A549 treated with Mapracorat at 1 μM for 4 hours (cell line): ENCODE results near the gene ATP5ME. TPM values are rescaled to one million over a fixed set of nuclear protein-coding genes. Genes with fewer than 3 reads are reported as not detected.

ENCODE experiments used
- total RNA-seq: library from RNA; stranded (reverse); fragments of 200-300 nt; extraction: Qiagen RNA extraction; gene quantifications from 5 replicates; pipeline ENCODE4 v1.2.3, GENCODE V29; 2022

ATP5ME gene, protein sequence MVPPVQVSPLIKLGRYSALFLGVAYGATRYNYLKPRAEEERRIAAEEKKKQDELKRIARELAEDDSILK
- total RNA-seq = 366 to 467 TPM (median 379 TPM) in 5 replicates

DNA sequence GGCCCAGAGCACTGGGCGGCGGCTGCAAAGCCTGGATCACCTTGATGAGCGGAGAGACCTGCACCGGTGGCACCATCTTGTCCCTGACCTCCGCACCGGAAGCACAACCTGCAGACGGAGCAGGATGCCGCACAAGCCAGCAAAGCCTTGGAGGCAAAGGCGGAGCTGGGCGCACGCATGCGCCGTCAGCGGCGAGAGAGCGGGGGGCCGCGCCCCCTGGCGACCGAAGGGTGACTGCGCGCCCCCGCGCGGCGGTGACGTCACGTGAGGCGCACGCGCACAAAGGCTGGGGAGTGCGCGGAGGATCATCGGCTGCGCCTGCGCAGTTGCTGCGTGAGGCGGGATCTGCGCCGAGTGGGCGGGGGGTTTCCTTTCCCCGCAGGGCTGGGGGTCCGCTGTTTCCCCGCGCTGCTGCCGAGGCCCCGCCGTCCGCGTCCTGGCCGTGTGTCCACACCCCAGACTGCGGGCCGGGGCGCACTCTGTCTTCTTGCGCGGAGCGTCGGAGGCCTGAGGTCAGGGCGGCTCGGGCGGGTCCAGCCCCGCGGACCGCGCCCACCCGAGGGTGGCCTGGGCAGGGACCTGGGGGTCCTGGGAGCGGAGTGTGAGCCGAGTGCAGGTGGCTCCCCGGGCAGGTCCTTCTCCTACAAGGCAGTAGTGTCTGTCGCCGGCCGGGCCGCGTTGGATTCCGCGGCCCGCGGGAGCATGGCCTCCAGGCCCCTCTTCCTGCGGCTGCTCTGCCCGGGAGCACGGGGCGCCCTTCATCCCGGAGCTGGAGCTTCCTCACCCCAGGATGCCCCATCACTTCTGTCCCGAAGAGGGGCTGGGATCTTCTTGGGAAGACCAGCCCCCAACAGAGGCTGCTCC, at the start of gene ATP5ME, which contains the start of gene MYL5:
ATP5ME (minus strand) TSS at position 105 of the 864 bp plus-strand sequence; CDS start at position 76, 29 bp downstream.
MYL5 (plus strand) TSS at position 371 of the 864 bp plus-strand sequence. CDS start 3,485 bp downstream, outside the sequence.

DNA sequence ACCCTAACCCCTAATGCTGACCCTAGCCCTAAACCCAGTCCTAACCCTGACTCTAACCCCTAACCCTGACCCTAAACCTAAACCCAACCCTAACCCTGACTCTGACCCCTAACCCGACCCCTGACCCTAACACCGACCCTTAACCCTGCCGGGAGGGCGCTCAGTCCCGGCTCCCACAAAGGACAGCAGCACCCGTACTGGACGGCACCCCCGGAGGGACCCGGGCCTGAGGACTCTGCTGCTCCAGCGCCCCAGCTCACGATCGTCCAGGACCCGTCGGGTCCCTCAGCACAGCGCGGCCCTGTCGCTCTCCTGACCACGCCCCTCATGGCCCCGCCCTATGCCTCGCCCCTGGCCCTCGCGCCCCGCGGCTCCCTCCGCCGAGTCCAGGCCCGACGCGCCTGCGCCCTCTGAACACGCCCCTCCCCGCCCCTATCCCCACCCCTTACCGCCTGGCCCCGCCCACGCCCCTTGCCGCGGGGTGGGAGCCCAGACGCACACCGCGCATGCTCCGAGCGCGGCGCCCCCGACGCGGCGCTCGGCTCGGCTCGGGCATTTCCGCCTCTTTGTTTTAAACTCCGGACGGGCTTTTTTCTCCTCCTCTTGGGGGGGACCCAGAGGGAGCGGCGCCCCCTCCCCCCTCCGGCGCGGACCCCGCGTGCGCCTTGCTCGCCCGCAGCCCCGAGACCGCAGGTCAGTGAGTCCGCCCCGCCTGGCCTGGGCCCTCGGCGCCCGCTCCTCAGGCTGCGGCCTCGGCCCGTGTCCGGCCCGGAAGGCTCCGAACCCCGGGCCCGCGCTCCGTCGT, 31.4 kb upstream of the ATP5ME start, which contains the start of gene PCGF3:
PCGF3 (plus strand) TSS at position 555 of the 805 bp plus-strand sequence. CDS start 27,849 bp downstream, outside the sequence.

DNA sequence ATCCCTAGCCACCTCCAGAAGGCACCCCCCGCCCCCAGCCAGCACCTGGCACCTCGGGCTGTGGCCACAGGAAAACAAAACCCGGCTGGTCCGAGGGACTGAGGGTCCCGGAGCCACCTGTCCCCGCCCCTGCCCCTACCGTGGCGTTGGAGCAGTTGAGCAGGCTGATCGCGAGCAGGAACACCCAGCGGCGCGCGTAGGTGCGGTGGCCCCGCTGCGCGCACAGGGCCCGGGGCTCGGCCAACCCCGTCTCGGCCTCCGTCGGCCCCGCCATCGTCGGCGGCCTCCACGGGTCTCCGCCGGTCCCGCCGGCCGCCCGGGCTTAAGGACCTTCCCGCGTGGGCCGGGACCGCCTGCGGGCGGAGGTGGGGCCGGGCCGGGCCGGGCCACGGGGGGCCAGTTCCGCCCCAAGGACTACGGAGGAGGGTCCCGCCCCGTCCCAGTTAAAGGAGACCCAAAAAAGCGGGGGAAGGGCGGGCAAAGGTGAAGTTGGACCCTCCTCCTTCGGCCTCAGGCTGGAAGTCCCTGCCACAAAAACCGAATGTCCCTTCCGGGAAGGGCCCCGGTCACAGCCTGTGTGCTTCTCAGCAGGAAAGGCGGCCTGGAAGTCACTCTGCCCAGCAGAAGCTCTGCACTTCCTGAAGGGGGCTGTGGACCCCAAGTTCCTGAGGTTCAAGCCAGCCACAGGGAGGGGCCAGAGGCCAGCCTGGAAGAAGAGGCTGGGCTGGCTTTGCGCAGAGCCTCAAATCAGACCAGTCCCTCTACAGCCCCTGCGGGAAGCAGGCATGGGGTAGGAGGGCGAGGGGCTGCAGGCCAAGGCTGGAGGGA, 15.0 kb upstream of the ATP5ME start, which contains the start of gene SLC49A3:
SLC49A3 (minus strand) TSS at position 298 of the 828 bp plus-strand sequence; CDS start at position 274, 24 bp downstream.

GRCh38 chr4:624705-625590, 49.1 kb downstream of the ATP5ME start, which contains the start of gene PDE6B:
PDE6B (plus strand) TSS chr4:625573; CDS start chr4:625627, 54 bp downstream.

Other genes with a start within 250 kb of the ATP5ME start
- 11.0 to 16.2 TPM (median 13.1 TPM) in 5 replicates for gene ZNF721, start 175.1 kb downstream of the ATP5ME start, total RNA-seq
- gene PIGG, start 175.1 kb downstream of the ATP5ME start, total RNA-seq = 20.6 to 26.9 TPM (median 26.6 TPM) in 5 replicates
- gene TMEM271, start 98.0 kb downstream of the ATP5ME start, total RNA-seq = not detected in 5 replicates
- 0.22 TPM in 1 of 5 replicates, not detected in the others for gene PDE6B, start 48.7 kb downstream of the ATP5ME start, total RNA-seq
- gene MYL5, start 266 bp upstream of the ATP5ME start, total RNA-seq = 8.9 to 15.1 TPM (median 12.3 TPM) in 5 replicates
- 0.07 to 0.31 TPM (median 0.20 TPM) in 5 replicates for gene SLC49A3, start 14.9 kb upstream of the ATP5ME start, total RNA-seq
- 16.1 to 22.4 TPM (median 19.1 TPM) in 5 replicates for gene PCGF3, start 31.6 kb upstream of the ATP5ME start, total RNA-seq
- 0.28 to 0.79 TPM (median 0.64 TPM) in 5 replicates for gene CPLX1, start 151.9 kb upstream of the ATP5ME start, total RNA-seq